GM20431 (cell line): ENCODE data around the gene SPATA18.
"Not testable (repeated sequence)": the region's sequence is repeated elsewhere in the genome, so short reads cannot be mapped to it uniquely, and the experiment has no call there.

ENCODE experiments used
- in situ Hi-C: fragments of 300-500 bp; cut with MseI, MboI; formaldehyde crosslinking; loops from one replicate; pipeline ENCODE4 v1.15.0; 2020; ENCODE audit warnings: low sequenced_read_pairs; ENCODE audit not compliant: unreplicated experiment

Gene SPATA18

GRCh38 chr4:52105276-52105675 is 54.2 kb downstream of the SPATA18 start:
- in situ Hi-C loops: no loop called here

- in situ Hi-C loops: no loop called here
These were observed 55.1 kb downstream of the SPATA18 start for GRCh38 chr4:52106191-52106590.

DNA sequence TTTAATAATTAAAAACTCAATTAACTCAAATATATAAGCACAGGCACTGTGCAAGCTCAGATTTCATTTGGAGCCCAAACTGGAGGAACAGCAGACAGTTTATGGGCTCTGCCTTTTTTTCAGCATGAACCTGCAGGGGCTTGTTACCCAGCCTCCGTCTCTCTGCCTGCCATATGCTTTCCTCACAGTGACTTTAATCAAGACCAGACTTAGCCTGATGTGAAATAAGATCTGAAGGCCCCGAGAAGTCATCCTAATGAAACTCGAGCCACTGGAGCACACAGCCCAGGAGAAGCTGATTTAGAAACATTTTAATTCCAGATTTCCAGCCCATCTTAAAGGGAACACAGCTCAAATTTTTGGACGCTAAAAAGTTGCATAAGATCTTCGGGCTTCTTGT is 55.6 kb downstream of the SPATA18 start:
- in situ Hi-C loops: no loop called here

GRCh38 chr4:52107336-52107735 is 56.2 kb downstream of the SPATA18 start:
- in situ Hi-C loops: no loop called here

DNA sequence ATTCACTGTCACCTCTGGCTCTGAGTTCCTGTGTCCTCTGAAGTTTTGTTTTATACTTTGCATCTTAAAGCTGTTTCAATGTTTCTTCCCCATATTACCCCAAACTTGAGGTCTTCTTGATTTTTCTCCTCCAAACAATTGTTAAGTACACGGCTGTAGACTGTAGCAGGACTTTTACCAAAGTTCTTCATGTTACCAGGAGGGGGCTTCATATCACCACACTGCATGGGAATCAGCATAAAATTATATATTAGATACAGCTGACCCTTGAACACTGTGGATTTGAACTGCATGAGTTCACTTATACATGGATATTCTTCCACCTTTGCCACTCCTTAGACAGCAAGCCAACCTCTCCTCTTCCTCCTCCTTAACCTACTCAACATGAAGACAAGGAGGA is 56.6 kb downstream of the SPATA18 start:
- in situ Hi-C loops: no loop called here

GRCh38 chr4:52110171-52110570 is 59.1 kb downstream of the SPATA18 start:
- in situ Hi-C loops: no loop called here

GRCh38 chr4:52111995-52112394 is 60.9 kb downstream of the SPATA18 start:
- in situ Hi-C loops: no loop called here

DNA sequence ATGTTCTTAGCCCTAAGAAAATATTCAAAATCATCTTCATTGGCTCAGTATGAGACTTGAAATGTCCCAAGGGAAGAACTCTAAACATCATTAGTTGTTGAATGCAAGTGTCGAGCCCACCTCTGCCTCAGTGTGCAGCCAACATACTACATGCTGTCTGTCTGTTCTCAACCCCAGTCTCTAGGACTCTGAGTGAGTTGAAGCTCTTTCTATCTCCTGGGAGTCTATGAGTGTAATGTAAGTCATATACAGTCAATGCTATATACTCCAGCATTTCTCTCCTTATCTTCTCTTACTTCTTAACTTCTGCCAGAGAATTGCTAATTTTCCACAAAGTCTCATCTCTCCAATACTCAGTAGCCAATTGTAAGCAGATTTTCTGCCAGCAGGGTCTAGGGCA is 61.3 kb downstream of the SPATA18 start:
- in situ Hi-C loops: no loop called here

GRCh38 chr4:52116641-52117040 is 65.5 kb downstream of the SPATA18 start:
- in situ Hi-C loops: no loop called here

GRCh38 chr4:52126226-52126625 is 75.1 kb downstream of the SPATA18 start:
- in situ Hi-C loops: no loop called here

DNA sequence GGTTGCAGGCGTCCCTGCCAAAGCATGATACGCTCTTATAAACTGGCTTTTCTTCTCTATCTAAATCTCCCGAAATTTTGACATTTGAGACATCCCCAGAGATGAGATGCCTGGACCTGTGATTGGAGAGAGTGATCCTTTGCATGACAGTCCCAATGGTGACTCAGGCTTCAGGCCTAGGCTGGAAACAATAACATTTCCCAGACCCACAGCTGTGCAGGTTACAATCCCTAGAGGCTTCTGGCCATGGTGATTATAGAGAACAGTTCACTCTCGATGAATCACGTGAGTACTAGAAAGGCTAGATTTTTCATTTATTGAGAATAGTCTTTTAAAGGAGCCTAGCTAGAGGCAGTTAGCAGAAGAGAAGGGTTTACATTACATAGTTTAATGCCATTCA is 75.9 kb downstream of the SPATA18 start:
- in situ Hi-C loops: no loop called here

DNA sequence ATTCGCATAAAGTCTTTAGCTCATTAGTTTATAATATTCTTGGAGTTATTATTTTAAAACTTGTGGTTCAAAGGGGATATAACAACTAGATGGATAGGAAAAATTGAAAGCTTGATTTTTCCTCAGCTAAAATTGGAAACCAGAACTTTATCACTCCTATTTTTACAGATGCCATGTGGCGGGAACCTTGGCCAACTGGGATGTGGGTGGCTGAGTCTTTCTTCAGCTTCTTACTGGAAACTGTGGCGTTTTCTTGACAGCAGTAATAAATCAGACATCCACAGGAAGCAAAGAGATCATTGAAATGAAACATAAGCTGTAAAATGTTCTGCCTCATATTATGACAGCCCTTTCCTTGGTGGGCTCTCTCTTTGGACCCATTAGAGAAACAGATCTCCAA is 84.1 kb downstream of the SPATA18 start:
- in situ Hi-C loops: no loop called here

- in situ Hi-C loops: not testable (repeated sequence)
These were observed 86.0 kb downstream of the SPATA18 start for GRCh38 chr4:52137152-52137551.

DNA sequence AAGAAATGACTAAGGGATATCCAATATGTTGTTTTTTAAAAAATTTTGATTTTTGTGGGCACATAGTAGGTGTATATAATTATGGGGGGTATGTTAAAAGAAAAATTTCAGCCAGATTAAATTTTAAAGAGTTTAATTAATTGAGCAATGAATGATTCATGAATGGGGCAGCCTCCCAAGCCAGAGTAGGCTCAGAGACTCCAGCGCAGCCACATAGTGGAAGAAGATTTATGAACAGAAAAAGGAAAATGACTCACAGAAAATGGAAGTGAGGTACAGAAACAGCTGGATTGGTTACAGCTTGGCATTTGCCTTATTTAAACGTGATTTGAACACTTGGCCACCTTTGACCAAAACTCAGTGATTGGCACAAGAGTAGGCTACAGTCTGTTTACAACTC is 91.7 kb downstream of the SPATA18 start:
- in situ Hi-C loops: no loop called here

DNA sequence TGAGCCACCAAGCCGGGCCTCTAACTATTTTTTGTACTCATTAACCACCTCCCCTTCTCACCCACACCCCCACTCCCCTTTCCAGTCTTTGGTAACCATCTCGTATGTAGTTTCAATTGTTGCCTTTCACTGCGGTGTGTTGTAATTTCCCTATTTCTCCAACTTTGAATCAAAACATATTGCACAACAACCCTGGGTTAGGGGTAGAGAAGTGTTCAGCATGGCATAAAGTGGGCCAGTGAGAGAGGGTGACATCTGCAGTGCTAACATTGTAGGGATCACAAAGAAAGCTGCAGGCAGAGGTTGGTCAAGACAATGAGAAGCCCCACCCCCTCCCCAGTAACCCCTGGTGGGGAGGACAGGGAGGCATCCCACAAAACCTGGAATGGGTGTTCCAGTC is 92.7 kb downstream of the SPATA18 start:
- in situ Hi-C loops: no loop called here

- in situ Hi-C loops: no loop called here
These were observed 93.3 kb downstream of the SPATA18 start for GRCh38 chr4:52144372-52144771.
